HCT116 (cell line): ENCODE measurements around the gene BMPER. TPM values are rescaled to one million over a fixed set of nuclear protein-coding genes. Genes with fewer than 3 reads are reported as not detected.

Experiments
- ATAC-seq: fragments of 200-7000 bp; cut with Tn5 transposase; 2 replicates; pipeline ENCODE4 v1.9.1; 2020; ENCODE audit warnings: mild to moderate bottlenecking, moderate library complexity
- BruUV-seq: library from RNA; stranded (reverse); fragments of 400-500 nt; replicated peaks from 2 replicates; lab custom pipeline; 2021; lab: Mats Ljungman, UMichigan
- CTCF ChIA-PET: fragments of 300-600 bp; sonication (Branson Sonifier 250); formaldehyde crosslinking; loops from one replicate; lab custom pipeline; 2021; ENCODE audit warnings: antibody characterized with exemption; lab: Charles Lee
- POLR2A ChIA-PET: fragments of 300-600, 350-600 bp; sonication (Branson Sonifier 250); formaldehyde crosslinking; loops from one replicate; lab custom pipeline; 2021; ENCODE audit warnings: antibody characterized with exemption; lab: Charles Lee
- RAD21 ChIA-PET, 2 experiments: fragments of 300-600 bp; sonication (Branson Sonifier 250); formaldehyde crosslinking; loops; one replicate each; lab custom pipeline; 2023; ENCODE audit warnings: low total read pairs in 2 of 2; ENCODE audit not compliant: uncharacterized antibody in 2 of 2, unreplicated experiment in 2 of 2, low non-redundant PET in 1 of 2; lab: Charles Lee
- DNase-seq: peaks from one replicate; pipeline ENCODE4 v3.0.0-alpha.2; 2010; ENCODE audit warnings: low read depth, low spot score
- H2AFZ ChIP-seq: fragments of 200-600 bp; shearing (Covaris generic), sonication (generic); 2 replicates; pipeline ENCODE4 v1.6.1; 2017; ENCODE audit warnings: low read depth, mixed run types, mixed read lengths, antibody characterized with exemption, low read length; ENCODE audit not compliant: poor library complexity, severe bottlenecking
- H3K27ac ChIP-seq: 2 replicates; pipeline ENCODE4 v1.5.1; 2012; ENCODE audit warnings: low read depth, low read length
- H3K27me3 ChIP-seq: fragments of 200-600 bp; sonication (generic); 2 replicates; pipeline ENCODE4 v1.6.1; 2016; ENCODE audit warnings: mixed run types, low read length, mixed read lengths; ENCODE audit not compliant: insufficient read depth
- H3K36me3 ChIP-seq, 2 experiments: fragments of 200-500 bp in 1 of 2; fragments of 200-600 bp in 1 of 2; sonication (Bioruptor generic) in 1 of 2; sonication (generic) in 1 of 2; 2 replicates each; pipeline versions ENCODE4 v1.5.1 to v1.6.1; 2014 to 2016; ENCODE audit warnings: low read length in 2 of 2, inconsistent platforms in 1 of 2, mixed read lengths in 1 of 2, mixed run types in 1 of 2; ENCODE audit not compliant: insufficient read depth in 2 of 2, control insufficient read depth in 1 of 2
- H3K4me1 ChIP-seq, 2 experiments: fragments of 200-600 bp in 1 of 2; sonication (generic) in 1 of 2; 2 replicates each; pipeline versions ENCODE4 v1.5.1 to v1.6.1; 2012 to 2017; ENCODE audit warnings: low read length in 2 of 2, inconsistent platforms in 1 of 2, mild to moderate bottlenecking in 1 of 2, mixed read lengths in 1 of 2, mixed run types in 1 of 2, moderate library complexity in 1 of 2; ENCODE audit not compliant: insufficient read depth in 2 of 2, control insufficient read depth in 1 of 2
- H3K4me2 ChIP-seq: fragments of 200-600 bp; sonication (generic); 2 replicates; pipeline ENCODE4 v1.6.1; 2017; ENCODE audit warnings: mixed run types, low read length, mixed read lengths
- H3K4me3 ChIP-seq, 2 experiments: fragments of 200-600 bp in 1 of 2; sonication (generic) in 1 of 2; replicated peaks in 1 of 2; 2 replicates each; pipeline ENCODE4 v1.5.1; 2011 to 2016; ENCODE audit warnings: low read length in 2 of 2, control low read depth in 1 of 2, low read depth in 1 of 2, mild to moderate bottlenecking in 1 of 2, mixed read lengths in 1 of 2, mixed run types in 1 of 2
- H3K79me2 ChIP-seq: fragments of 200-600 bp; sonication (generic); 2 replicates; pipeline ENCODE4 v1.6.1; 2017; ENCODE audit warnings: mild to moderate bottlenecking, mixed run types, low read length, moderate library complexity, mixed read lengths; ENCODE audit not compliant: insufficient read depth
- H3K9ac ChIP-seq: fragments of 200-600 bp; sonication (generic); 2 replicates; pipeline ENCODE4 v1.6.1; 2016; ENCODE audit warnings: low read length, mixed read lengths
- H3K9me2 ChIP-seq: fragments of 200-600 bp; sonication (generic), shearing (Covaris generic); 2 replicates; pipeline ENCODE4 v1.6.1; 2017; ENCODE audit warnings: mixed run types, mild to moderate bottlenecking, moderate library complexity; ENCODE audit not compliant: insufficient read depth
- H3K9me3 ChIP-seq, 2 experiments: fragments of 200-500 bp in 1 of 2; fragments of 200-600 bp in 1 of 2; sonication (Bioruptor generic) in 1 of 2; sonication (generic) in 1 of 2; 2 replicates each; pipeline ENCODE4 v1.6.1; 2014 to 2017; ENCODE audit warnings: low read length in 2 of 2, mixed read lengths in 2 of 2, inconsistent platforms in 1 of 2, low read depth in 1 of 2, mild to moderate bottlenecking in 1 of 2, mixed run types in 1 of 2, moderate library complexity in 1 of 2; ENCODE audit not compliant: control insufficient read depth in 1 of 2, insufficient read depth in 1 of 2
- H4K20me1 ChIP-seq: fragments of 200-600 bp; sonication (generic), shearing (Covaris generic); 2 replicates; pipeline ENCODE4 v1.6.1; 2017; ENCODE audit warnings: mixed run types, mild to moderate bottlenecking, moderate library complexity; ENCODE audit not compliant: insufficient read depth
- EZH2 ChIP-seq: fragments of 200-600 bp; sonication (generic); IDR thresholded peaks from 2 replicates; pipeline ENCODE4 v1.6.1; 2017; ENCODE audit warnings: antibody characterized with exemption, mixed run types
- EZH2phosphoT487 ChIP-seq: fragments of 200-600 bp; IDR thresholded peaks from 2 replicates; pipeline ENCODE4 v1.6.1; 2018; ENCODE audit warnings: antibody characterized with exemption, borderline replicate concordance
- TCF7L2 ChIP-seq: IDR thresholded peaks from 2 replicates; pipeline ENCODE4 v1.7.0; 2011; ENCODE audit warnings: borderline replicate concordance, inconsistent platforms; ENCODE audit not compliant: insufficient read depth, insufficient read length; ENCODE audit errors: extremely low read depth
- YY1 ChIP-seq: IDR thresholded peaks from 2 replicates; pipeline ENCODE4 v1.6.1; 2011; ENCODE audit warnings: low read length, low read depth, moderate library complexity, mild to moderate bottlenecking; ENCODE audit not compliant: insufficient replicate concordance; ENCODE audit errors: extremely low read depth
- intact Hi-C: fragments of 100-400 bp; cut with micrococcal nuclease; formaldehyde crosslinking; loops from 2 replicates; pipeline ENCODE4 v1.10.0; 2022
- total RNA-seq: library from RNA; stranded (reverse); gene quantifications from one replicate; pipeline ENCODE4 v1.2.1, GENCODE V29; 2021; ENCODE audit not compliant: unreplicated experiment

BMPER gene
- total RNA-seq, 1 experiment from 2014 or later, result not detected

- ATAC-seq (no peak), DNase-seq (no peak)
- H3K9ac ChIP-seq, result no peak overlapping the region
- POLR2A ChIA-PET, result no interaction called here
- H3K9me3 ChIP-seq, result no peaks in the 10 kb centered on the region
- BruUV-seq, result no TSS peak
- CTCF ChIA-PET, result no interaction called here
- H3K4me1 ChIP-seq, result no peaks in the 10 kb centered on the region
- intact Hi-C loops, result no loop called here
- no peaks in the 10 kb centered on the region for H4K20me1 ChIP-seq
- no peaks in the 10 kb centered on the region for H3K79me2 ChIP-seq
- no peaks in the 10 kb centered on the region for H3K36me3 ChIP-seq
- no peak overlapping the region for H2AFZ ChIP-seq
- no peak overlapping the region for H3K27ac ChIP-seq
- no peaks in the 10 kb centered on the region for H3K27me3 ChIP-seq
- no peak overlapping the region for H3K4me3 ChIP-seq
- TF ChIP-seq TCF7L2 (no peak), EZH2phosphoT487 (no peak), EZH2 (no peak)
- no peak overlapping the region for H3K4me2 ChIP-seq
- no peaks in the 10 kb centered on the region for H3K9me2 ChIP-seq
- RAD21 ChIA-PET, result no interaction called here
Measured at GRCh38 chr7:34191771-34192479, 286.6 kb downstream of the BMPER start.

GRCh38 chr7:34192906-34193305 is 287.6 kb downstream of the BMPER start:
- no peaks in the 10 kb centered on the region for H4K20me1 ChIP-seq
- no peak overlapping the region for H3K27ac ChIP-seq
- no peaks in the 10 kb centered on the region for H3K79me2 ChIP-seq
- H3K9me3 ChIP-seq, result no peaks in the 10 kb centered on the region
- ChIA-PET POLR2A (no interaction called here), RAD21 (no interaction called here), CTCF (no interaction called here)
- DNase-seq (no peak), ATAC-seq (no peak)
- no peaks in the 10 kb centered on the region for H3K27me3 ChIP-seq
- no peaks in the 10 kb centered on the region for H3K36me3 ChIP-seq
- no peak for TF ChIP-seq YY1
- H3K4me1 ChIP-seq, result no peaks in the 10 kb centered on the region
- no peak overlapping the region for H3K4me3 ChIP-seq
- intact Hi-C loops, result no loop called here
- no peak overlapping the region for H2AFZ ChIP-seq
- H3K9me2 ChIP-seq, result no peaks in the 10 kb centered on the region
- H3K4me2 ChIP-seq, result no peak overlapping the region
- no TSS peak for BruUV-seq
- H3K9ac ChIP-seq, result no peak overlapping the region
